NCI-H2227 (cell line): ENCODE results near the gene IFIH1.

Experiments
- DNase-seq: peaks from one replicate; lab custom pipeline; 2025; ENCODE audit not compliant: unreplicated experiment; lab: John Stamatoyannopoulos, UW

The IFIH1 gene

DNA sequence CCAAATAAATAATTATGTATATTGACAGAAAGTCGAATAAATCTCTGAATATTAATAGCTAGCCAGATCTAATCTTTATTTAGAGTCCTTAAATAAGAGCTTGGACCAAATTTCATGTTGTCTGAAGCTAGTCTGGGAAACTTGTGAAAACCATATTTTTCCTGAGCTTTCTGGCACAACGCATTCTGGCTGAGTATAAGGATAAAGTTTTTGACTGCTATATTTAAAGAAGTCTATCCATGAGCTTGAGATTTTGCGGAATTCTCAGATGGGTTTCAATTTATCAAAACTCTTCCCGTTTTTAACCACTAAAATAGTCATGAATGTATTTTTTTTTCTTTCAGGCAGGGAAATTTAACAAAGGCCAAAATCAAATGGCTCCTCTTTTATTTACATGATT lies 99.1 kb downstream of the IFIH1 start:
- DNase-seq: no peak

- no peak for DNase-seq
Observed at GRCh38 chr2:162217598-162217997, 100.9 kb downstream of the IFIH1 start.
